Measurements from ENCODE around the gene SHOX.

The SHOX gene

DNA sequence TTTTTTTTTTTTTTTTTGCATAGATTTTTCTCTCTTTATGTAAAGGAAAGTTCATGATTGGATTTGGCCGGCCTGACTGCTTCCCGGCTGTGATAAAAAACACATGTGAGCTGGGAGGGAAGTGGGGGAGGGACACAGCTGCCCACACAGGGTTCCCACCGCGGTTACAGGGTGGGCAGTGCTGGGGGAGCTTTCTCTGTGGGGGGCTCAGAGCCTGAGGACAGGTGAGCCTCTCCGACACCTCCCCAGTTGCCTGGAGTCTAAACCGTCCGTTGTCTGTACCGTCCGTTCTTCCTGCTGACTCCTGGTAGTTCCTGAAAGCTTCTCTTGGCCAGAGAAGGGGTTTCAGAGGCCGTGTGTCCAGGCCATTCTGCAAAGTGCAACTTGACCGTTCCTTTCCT, 21.8 kb downstream of the SHOX start:
- no peak overlapping the region for H3K27ac ChIP-seq (ENCODE audit: low read depth, low read length)
- no peaks in the 10 kb centered on the region for H3K79me2 ChIP-seq (ENCODE audit: control insufficient read depth, low read length)
- TF ChIP-seq EZH2phosphoT487 (IDR thresholded peaks at IDR 0.05; ENCODE audit: borderline replicate concordance, low read length) = no peak
- TF ChIP-seq, protein P1, sequence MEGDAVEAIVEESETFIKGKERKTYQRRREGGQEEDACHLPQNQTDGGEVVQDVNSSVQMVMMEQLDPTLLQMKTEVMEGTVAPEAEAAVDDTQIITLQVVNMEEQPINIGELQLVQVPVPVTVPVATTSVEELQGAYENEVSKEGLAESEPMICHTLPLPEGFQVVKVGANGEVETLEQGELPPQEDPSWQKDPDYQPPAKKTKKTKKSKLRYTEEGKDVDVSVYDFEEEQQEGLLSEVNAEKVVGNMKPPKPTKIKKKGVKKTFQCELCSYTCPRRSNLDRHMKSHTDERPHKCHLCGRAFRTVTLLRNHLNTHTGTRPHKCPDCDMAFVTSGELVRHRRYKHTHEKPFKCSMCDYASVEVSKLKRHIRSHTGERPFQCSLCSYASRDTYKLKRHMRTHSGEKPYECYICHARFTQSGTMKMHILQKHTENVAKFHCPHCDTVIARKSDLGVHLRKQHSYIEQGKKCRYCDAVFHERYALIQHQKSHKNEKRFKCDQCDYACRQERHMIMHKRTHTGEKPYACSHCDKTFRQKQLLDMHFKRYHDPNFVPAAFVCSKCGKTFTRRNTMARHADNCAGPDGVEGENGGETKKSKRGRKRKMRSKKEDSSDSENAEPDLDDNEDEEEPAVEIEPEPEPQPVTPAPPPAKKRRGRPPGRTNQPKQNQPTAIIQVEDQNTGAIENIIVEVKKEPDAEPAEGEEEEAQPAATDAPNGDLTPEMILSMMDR (IDR thresholded peaks at IDR 0.05; ENCODE audit: low read depth, low read length, poor library complexity, severe bottlenecking) = no peak
- no peaks in the 10 kb centered on the region for H3F3A ChIP-seq (ENCODE audit: control insufficient read depth, insufficient read depth)
- no peaks in the 10 kb centered on the region for H4K20me1 ChIP-seq (ENCODE audit: control insufficient read depth, insufficient read depth, low read depth, low read length)
- H3K4me2 ChIP-seq (ENCODE audit: low read length) = no peak overlapping the region
- H3K36me3 ChIP-seq (ENCODE audit: control insufficient read depth, low read length) = no peaks in the 10 kb centered on the region
- no peaks in the 10 kb centered on the region for H3K9me3 ChIP-seq (ENCODE audit: control insufficient read depth, insufficient read depth, low read length)
- no peaks in the 10 kb centered on the region for H3K9me2 ChIP-seq (replicated peaks; ENCODE audit: control insufficient read depth, low read length)
- H3K27me3 ChIP-seq (ENCODE audit: control insufficient read depth, low read length) = no peaks in the 10 kb centered on the region
- H3K4me1 ChIP-seq (ENCODE audit: control insufficient read depth, low read length) = no peaks in the 10 kb centered on the region
- H3K4me3 ChIP-seq (ENCODE audit: low read length) = no peak overlapping the region

DNA sequence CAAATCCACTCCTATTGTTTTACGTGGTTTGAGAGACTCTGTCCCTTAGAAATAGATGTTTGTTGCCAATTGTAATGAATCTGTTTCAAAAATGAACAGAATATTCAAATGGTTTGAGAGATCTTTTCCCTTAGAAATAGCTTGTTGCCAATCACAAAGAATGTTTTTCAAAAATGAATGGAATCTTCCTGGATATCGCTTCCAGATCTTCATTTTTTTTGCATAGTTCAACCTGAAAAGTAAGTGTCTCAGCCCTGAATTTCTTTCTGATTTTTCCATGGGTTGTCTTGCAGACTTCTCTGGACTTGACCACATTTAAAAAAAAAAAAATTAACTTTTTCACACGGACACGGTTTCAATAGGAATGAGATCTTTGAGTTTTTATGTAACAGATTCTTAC, 22.7 kb downstream of the SHOX start:
- Histone ChIP-seq H3K27me3 (ENCODE audit: control insufficient read depth, low read length) (no peaks in the 10 kb centered on the region), H3K9me3 (ENCODE audit: control insufficient read depth, insufficient read depth, low read length) (no peaks in the 10 kb centered on the region), H3K36me3 (ENCODE audit: control insufficient read depth, low read length) (no peaks in the 10 kb centered on the region), H3K79me2 (ENCODE audit: control insufficient read depth, low read length) (no peaks in the 10 kb centered on the region), H3K4me2 (ENCODE audit: low read length) (no peak overlapping the region), H3K27ac (ENCODE audit: low read depth, low read length) (no peak overlapping the region), H3K9me2 (replicated peaks; ENCODE audit: control insufficient read depth, low read length) (no peaks in the 10 kb centered on the region), H3F3A (ENCODE audit: control insufficient read depth, insufficient read depth) (no peaks in the 10 kb centered on the region), H3K4me1 (ENCODE audit: control insufficient read depth, low read length) (no peaks in the 10 kb centered on the region), H4K20me1 (ENCODE audit: control insufficient read depth, insufficient read depth, low read depth, low read length) (no peaks in the 10 kb centered on the region), H3K4me3 (ENCODE audit: low read length) (no peak overlapping the region)
- no peak for TF ChIP-seq EZH2phosphoT487 (IDR thresholded peaks at IDR 0.05; ENCODE audit: borderline replicate concordance, low read length)
- TF ChIP-seq, protein P1 (IDR thresholded peaks at IDR 0.05; ENCODE audit: low read depth, low read length, poor library complexity, severe bottlenecking) = no peak

DNA sequence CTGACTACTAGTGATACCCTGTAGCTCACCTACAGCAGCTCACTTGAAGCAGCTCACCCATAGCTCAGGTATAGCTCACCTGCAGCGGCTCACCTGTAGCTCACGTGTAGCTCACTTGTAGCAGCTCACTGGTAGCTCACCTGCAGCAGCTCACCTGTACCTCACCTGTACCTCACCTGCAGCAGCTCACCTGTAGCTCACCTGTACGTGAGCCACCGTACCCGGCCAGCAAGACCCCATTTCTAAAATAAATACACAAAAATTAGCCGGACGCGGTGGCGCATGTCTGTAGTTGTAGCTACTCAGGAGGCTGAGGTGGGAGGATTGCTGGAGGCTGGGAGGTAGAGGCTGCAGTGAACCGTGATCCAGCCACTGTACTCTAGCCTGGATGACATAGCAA, 30.6 kb downstream of the SHOX start:
- Histone ChIP-seq H3K4me2 (ENCODE audit: low read length) (no peak overlapping the region), H3K79me2 (ENCODE audit: control insufficient read depth, low read length) (no peaks in the 10 kb centered on the region), H3K4me3 (ENCODE audit: low read length) (no peak overlapping the region), H3K27me3 (ENCODE audit: control insufficient read depth, low read length) (no peaks in the 10 kb centered on the region), H3K9me2 (replicated peaks; ENCODE audit: control insufficient read depth, low read length) (no peaks in the 10 kb centered on the region), H3K9me3 (ENCODE audit: control insufficient read depth, insufficient read depth, low read length) (no peaks in the 10 kb centered on the region), H3F3A (ENCODE audit: control insufficient read depth, insufficient read depth) (no peaks in the 10 kb centered on the region), H4K20me1 (ENCODE audit: control insufficient read depth, insufficient read depth, low read depth, low read length) (no peaks in the 10 kb centered on the region), H3K27ac (ENCODE audit: low read depth, low read length) (no peak overlapping the region), H3K4me1 (ENCODE audit: control insufficient read depth, low read length) (no peaks in the 10 kb centered on the region), H3K36me3 (ENCODE audit: control insufficient read depth, low read length) (no peaks in the 10 kb centered on the region)
- TF ChIP-seq EZH2phosphoT487 (IDR thresholded peaks at IDR 0.05; ENCODE audit: borderline replicate concordance, low read length) = no peak

DNA sequence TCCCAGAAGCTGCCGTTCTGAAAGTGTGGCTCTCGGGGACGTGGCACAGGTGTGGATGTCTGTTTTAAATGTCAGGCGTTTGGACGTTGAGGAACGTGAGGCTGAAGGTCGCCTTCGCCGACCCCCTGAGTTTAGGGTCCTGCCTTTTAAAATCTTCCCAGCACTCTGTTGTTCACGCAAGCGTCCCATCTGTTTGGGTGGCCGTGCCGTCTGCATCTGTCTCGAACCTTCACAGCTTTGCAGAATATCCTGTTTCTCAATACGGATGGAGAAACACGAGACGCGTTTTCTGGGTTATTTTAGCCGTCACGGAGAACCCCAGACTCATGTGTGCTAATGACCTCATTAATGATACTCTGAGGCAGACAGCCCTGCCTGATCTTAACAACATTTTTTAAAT, 31.5 kb downstream of the SHOX start:
- Histone ChIP-seq H3F3A (ENCODE audit: control insufficient read depth, insufficient read depth) (no peaks in the 10 kb centered on the region), H3K9me2 (replicated peaks; ENCODE audit: control insufficient read depth, low read length) (no peaks in the 10 kb centered on the region)

More for the DNA sequence above, 31.5 kb downstream of the SHOX start:
- Histone ChIP-seq H3K4me1 (ENCODE audit: control insufficient read depth, low read length) (no peaks in the 10 kb centered on the region), H3K4me2 (ENCODE audit: low read length) (no peak overlapping the region), H3K4me3 (ENCODE audit: low read length) (no peak overlapping the region), H3K27me3 (ENCODE audit: control insufficient read depth, low read length) (no peaks in the 10 kb centered on the region), H4K20me1 (ENCODE audit: control insufficient read depth, insufficient read depth, low read depth, low read length) (no peaks in the 10 kb centered on the region), H3K79me2 (ENCODE audit: control insufficient read depth, low read length) (no peaks in the 10 kb centered on the region), H3K27ac (ENCODE audit: low read depth, low read length) (no peak overlapping the region), H3K9me3 (ENCODE audit: control insufficient read depth, insufficient read depth, low read length) (no peaks in the 10 kb centered on the region), H3K36me3 (ENCODE audit: control insufficient read depth, low read length) (no peaks in the 10 kb centered on the region)
- TF ChIP-seq, protein P1 (IDR thresholded peaks at IDR 0.05; ENCODE audit: low read depth, low read length, poor library complexity, severe bottlenecking) = no peak
- no peak for TF ChIP-seq EZH2phosphoT487 (IDR thresholded peaks at IDR 0.05; ENCODE audit: borderline replicate concordance, low read length)

All from DOHH2 (cell line).